Endothelial cell (in vitro differentiated cells): ENCODE results near the gene GABRD. TPM values are rescaled to one million over a fixed set of nuclear protein-coding genes. Genes with fewer than 3 reads are reported as not detected.

Experiments
- DNase-seq: peaks from one replicate; pipeline ENCODE4 v3.0.0; 2021; ENCODE audit warnings: low spot score
- H3K27ac Mint-ChIP-seq: one replicate; pipeline ENCODE4 v1.8.0; 2021; ENCODE audit warnings: mixed read lengths, inconsistent platforms; ENCODE audit not compliant: unreplicated experiment
- H3K27me3 Mint-ChIP-seq: one replicate; pipeline ENCODE4 v1.8.0; 2021; ENCODE audit warnings: mild to moderate bottlenecking, moderate library complexity, mixed read lengths, inconsistent platforms; ENCODE audit not compliant: unreplicated experiment
- H3K36me3 Mint-ChIP-seq: one replicate; pipeline ENCODE4 v1.8.0; 2021; ENCODE audit warnings: mild to moderate bottlenecking, low read depth, mixed read lengths, inconsistent platforms; ENCODE audit not compliant: unreplicated experiment
- H3K4me1 Mint-ChIP-seq: one replicate; pipeline ENCODE4 v1.8.0; 2021; ENCODE audit warnings: mild to moderate bottlenecking, mixed read lengths, inconsistent platforms; ENCODE audit not compliant: unreplicated experiment
- H3K4me3 Mint-ChIP-seq: one replicate; pipeline ENCODE4 v1.8.0; 2021; ENCODE audit warnings: mild to moderate bottlenecking, mixed read lengths, inconsistent platforms; ENCODE audit not compliant: unreplicated experiment
- H3K9me3 Mint-ChIP-seq: one replicate; pipeline ENCODE4 v1.8.0; 2021; ENCODE audit warnings: mixed read lengths, inconsistent platforms; ENCODE audit not compliant: unreplicated experiment
- CTCF ChIP-seq: fragments of 200-600 bp; sonication (generic); IDR thresholded peaks from one replicate; pipeline ENCODE4 v1.5.0; 2021; ENCODE audit warnings: antibody characterized with exemption; ENCODE audit not compliant: unreplicated experiment
- total RNA-seq: library from RNA; stranded (reverse); fragmentation: NEBNext Ultra II Directional; extraction: Animal tissue kit (Norgen Biotek cat#: 25700); gene quantifications from one replicate; pipeline ENCODE4 v1.2.1, GENCODE V29; 2021; ENCODE audit not compliant: unreplicated experiment

The GABRD gene
- total RNA-seq, 1 donor from 2014 or later, result 0.64 TPM

GRCh38 chr1:2053784-2054376 lies 34.7 kb downstream of the GABRD start:
- no peak for DNase-seq
- H3K4me3 Mint-ChIP-seq, result no peak overlapping the region
- no peaks in the 10 kb centered on the region for H3K9me3 Mint-ChIP-seq
- no peaks in the 10 kb centered on the region for H3K36me3 Mint-ChIP-seq
- H3K27me3 Mint-ChIP-seq, result peaks cover 5% of the 10 kb centered on the region
- no peak overlapping the region for H3K27ac Mint-ChIP-seq
- TF ChIP-seq CTCF, result no peak
- peaks cover 6% of the 10 kb centered on the region for H3K4me1 Mint-ChIP-seq

GRCh38 chr1:2054560-2054959 lies 35.4 kb downstream of the GABRD start:
- H3K36me3 Mint-ChIP-seq, result no peaks in the 10 kb centered on the region
- no peaks in the 10 kb centered on the region for H3K9me3 Mint-ChIP-seq
- no peak overlapping the region for H3K4me3 Mint-ChIP-seq
- H3K27ac Mint-ChIP-seq, result no peak overlapping the region
- TF ChIP-seq CTCF, result no peak
- no peaks in the 10 kb centered on the region for H3K4me1 Mint-ChIP-seq
- DNase-seq, result no peak
- H3K27me3 Mint-ChIP-seq, result peaks cover 1% of the 10 kb centered on the region

- H3K4me3 Mint-ChIP-seq, result peak overlapping the region; percentile 62
- H3K4me1 Mint-ChIP-seq, result no peaks in the 10 kb centered on the region
- H3K36me3 Mint-ChIP-seq, result no peaks in the 10 kb centered on the region
- no peak for TF ChIP-seq CTCF
- H3K27me3 Mint-ChIP-seq, result peaks cover 1% of the 10 kb centered on the region
- DNase-seq, result no peak
- no peak overlapping the region for H3K27ac Mint-ChIP-seq
- no peaks in the 10 kb centered on the region for H3K9me3 Mint-ChIP-seq
These were observed 36.9 kb downstream of the GABRD start for GRCh38 chr1:2055911-2056575.

- no peak for TF ChIP-seq CTCF
- no peak for DNase-seq
- Mint-ChIP-seq H3K27ac (no peak overlapping the region), H3K27me3 (peaks cover 1% of the 10 kb centered on the region), H3K4me1 (no peaks in the 10 kb centered on the region), H3K9me3 (no peaks in the 10 kb centered on the region), H3K36me3 (no peaks in the 10 kb centered on the region), H3K4me3 (no peak overlapping the region)
These were observed 37.9 kb downstream of the GABRD start for GRCh38 chr1:2056955-2057590.

GRCh38 chr1:2059290-2059953 lies 40.3 kb downstream of the GABRD start:
- peaks cover 10% of the 10 kb centered on the region for H3K36me3 Mint-ChIP-seq

More at GRCh38 chr1:2059290-2059953, 40.3 kb downstream of the GABRD start:
- DNase-seq, result no peak
- H3K4me1 Mint-ChIP-seq, result no peaks in the 10 kb centered on the region
- TF ChIP-seq CTCF, result no peak
- H3K4me3 Mint-ChIP-seq, result no peak overlapping the region
- no peak overlapping the region for H3K27ac Mint-ChIP-seq
- H3K27me3 Mint-ChIP-seq, result peaks cover 1% of the 10 kb centered on the region
- H3K9me3 Mint-ChIP-seq, result no peaks in the 10 kb centered on the region
